K562 (cell line): ENCODE results near the gene NAXD.

Experiments used
- CC2D1A ChIP-seq: fragments of 450-650 bp; IDR thresholded peaks from 2 replicates; pipeline ENCODE4 v1.6.1; 2017; ENCODE audit warnings: mild to moderate bottlenecking
- CEBPG ChIP-seq, 3 experiments: fragments of 200-800 bp in 1 of 3; sonication (Bioruptor generic) in 1 of 3; sonication (generic) in 1 of 3; formaldehyde crosslinking in 1 of 3; IDR thresholded peaks in 2 of 3; conservative IDR thresholded peaks in 1 of 3; 2 replicates each; pipeline versions ENCODE4 v1.6.1 to v1.8.0; 2016 to 2022; ENCODE audit warnings: missing compliant biosample characterization in 2 of 3, missing genetic modification characterization in 2 of 3, mild to moderate bottlenecking in 1 of 3, missing genetic modification reagents in 1 of 3
- EGR1 ChIP-seq: fragments of 450-650 bp; conservative IDR thresholded peaks from 2 replicates; pipeline ENCODE4 v1.6.1; 2017; ENCODE audit warnings: mild to moderate bottlenecking
- HIVEP1 ChIP-seq: fragments of 250-450 bp; sonication (Bioruptor Pico); IDR thresholded peaks from 2 replicates; pipeline ENCODE4 v1.4.0; 2020; ENCODE audit warnings: mild to moderate bottlenecking
- TRIM28 ChIP-seq: fragments of 450-650 bp; IDR thresholded peaks from 2 replicates; pipeline ENCODE4 v1.6.1; 2017
- ZKSCAN1 ChIP-seq: fragments of 150-350 bp; IDR thresholded peaks from 2 replicates; pipeline ENCODE4 v1.6.1; 2016; ENCODE audit warnings: low read depth, low read length
- ZNF165 ChIP-seq: fragments of 250-450 bp; sonication (Bioruptor Pico); IDR thresholded peaks from 2 replicates; pipeline ENCODE4 v1.4.0; 2020; ENCODE audit warnings: borderline replicate concordance
- ZZZ3 ChIP-seq: fragments of 450-650 bp; IDR thresholded peaks from 2 replicates; pipeline ENCODE4 v1.6.1; 2016; ENCODE audit warnings: antibody characterized with exemption, mild to moderate bottlenecking, moderate library complexity

DNA sequence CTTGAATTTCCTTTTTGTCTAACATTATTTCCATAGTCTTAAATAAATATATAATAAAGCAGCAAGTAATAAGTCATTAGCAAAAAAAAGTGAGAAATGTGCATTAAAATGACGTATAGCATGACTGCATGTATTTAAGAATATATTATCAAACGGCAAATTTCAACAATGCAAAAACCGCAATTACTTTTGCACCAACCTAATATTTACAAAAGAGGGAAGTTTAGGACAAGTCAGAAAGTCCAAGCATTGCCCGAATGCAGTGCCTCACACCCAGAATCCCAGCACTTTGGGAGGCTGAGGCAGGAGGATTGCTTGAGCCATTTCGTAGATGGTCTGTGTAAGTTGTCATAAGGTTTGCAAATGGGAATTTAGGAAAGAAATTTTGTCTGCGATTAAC, 10.2 kb upstream of the NAXD start:
- no peak for TF ChIP-seq CC2D1A
- no peak for TF ChIP-seq EGR1
- TF ChIP-seq TRIM28: no peak
- TF ChIP-seq HIVEP1 (CRISPR knock-in tag): no peak
- TF ChIP-seq ZKSCAN1: no peak
- no peak for TF ChIP-seq ZZZ3
- no peak for TF ChIP-seq CEBPG (CRISPR knock-in tag; IDR thresholded peaks at IDR 0.05)
- TF ChIP-seq CEBPG (tag; conservative IDR thresholded peaks at IDR 0.05 in 1 of 2, IDR thresholded peaks at IDR 0.05 in 1 of 2): no peak
- no peak for TF ChIP-seq ZNF165 (CRISPR knock-in tag)
